Activated naive CD8-positive, alpha-beta T cell treated with anti-CD3 and anti-CD28 coated beads, Interleukin-2, amount 50 U/mL, for 24 hours (primary cell): ENCODE results near the gene DENND6A.
A peak's percentile ranks its signal among the peaks of the same experiment; 100 is the strongest.
"Not testable (repeated sequence)": the region's sequence is repeated elsewhere in the genome, so short reads cannot be mapped to it uniquely, and the experiment has no call there.

Experiments used
- ATAC-seq: fragments of 150-1000 bp; cut with Tn5 transposase; one replicate; pipeline ENCODE4 v1.10.0; 2021
- DNase-seq: peaks from one replicate; pipeline ENCODE4 v3.0.0; 2021
- H3K27ac Mint-ChIP-seq: one replicate; pipeline ENCODE4 v1.8.0; 2021; ENCODE audit warnings: mild to moderate bottlenecking, mixed read lengths
- H3K27me3 Mint-ChIP-seq: one replicate; pipeline ENCODE4 v1.8.0; 2021; ENCODE audit warnings: mixed read lengths
- H3K36me3 Mint-ChIP-seq: one replicate; pipeline ENCODE4 v1.8.0; 2021; ENCODE audit warnings: low read depth, mixed read lengths
- H3K4me1 Mint-ChIP-seq: one replicate; pipeline ENCODE4 v1.8.0; 2021; ENCODE audit warnings: mixed read lengths
- H3K4me3 Mint-ChIP-seq: one replicate; pipeline ENCODE4 v1.8.0; 2021; ENCODE audit warnings: mild to moderate bottlenecking, moderate library complexity, mixed read lengths
- H3K9me3 Mint-ChIP-seq: one replicate; pipeline ENCODE4 v1.8.0; 2021; ENCODE audit warnings: mixed read lengths

Gene DENND6A

GRCh38 chr3:57709559-57709958 is 16.7 kb upstream of the DENND6A start:
- Mint-ChIP-seq H3K4me1 (no peaks in the 10 kb centered on the region), H3K9me3 (no peaks in the 10 kb centered on the region), H3K27ac (no peak overlapping the region), H3K27me3 (peaks cover 2% of the 10 kb centered on the region), H3K4me3 (no peak overlapping the region), H3K36me3 (peaks cover 1% of the 10 kb centered on the region)
- DNase-seq, result no peak
- no peak for ATAC-seq

- Mint-ChIP-seq H3K4me3 (no peak overlapping the region), H3K27ac (no peak overlapping the region), H3K4me1 (no peaks in the 10 kb centered on the region), H3K9me3 (no peaks in the 10 kb centered on the region), H3K36me3 (peaks cover 1% of the 10 kb centered on the region), H3K27me3 (peaks cover 2% of the 10 kb centered on the region)
- DNase-seq, result no peak
- no peak for ATAC-seq
Measured at GRCh38 chr3:57709031-57709430, 16.2 kb upstream of the DENND6A start.

- H3K4me3 Mint-ChIP-seq, result no peak overlapping the region
- H3K27ac Mint-ChIP-seq, result no peak overlapping the region
- peak; percentile 65 for ATAC-seq
- no peak for DNase-seq
- H3K4me1 Mint-ChIP-seq, result no peaks in the 10 kb centered on the region
- H3K27me3 Mint-ChIP-seq, result peaks cover 2% of the 10 kb centered on the region
- peaks cover 1% of the 10 kb centered on the region for H3K36me3 Mint-ChIP-seq
- H3K9me3 Mint-ChIP-seq, result no peaks in the 10 kb centered on the region
Measured at GRCh38 chr3:57706462-57706861, 13.6 kb upstream of the DENND6A start.

- not testable (repeated sequence) for H3K9me3 Mint-ChIP-seq, H3K4me1 Mint-ChIP-seq, H3K27ac Mint-ChIP-seq, ATAC-seq, H3K27me3 Mint-ChIP-seq, H3K4me3 Mint-ChIP-seq, DNase-seq, H3K36me3 Mint-ChIP-seq
Measured at GRCh38 chr3:57705351-57705750, 12.5 kb upstream of the DENND6A start.

GRCh38 chr3:57701781-57702180 is 8.9 kb upstream of the DENND6A start:
- no peaks in the 10 kb centered on the region for H3K4me1 Mint-ChIP-seq
- ATAC-seq, result no peak
- H3K27me3 Mint-ChIP-seq, result no peaks in the 10 kb centered on the region
- DNase-seq, result no peak
- H3K36me3 Mint-ChIP-seq, result no peaks in the 10 kb centered on the region
- H3K27ac Mint-ChIP-seq, result no peak overlapping the region
- no peaks in the 10 kb centered on the region for H3K9me3 Mint-ChIP-seq
- no peak overlapping the region for H3K4me3 Mint-ChIP-seq

GRCh38 chr3:57700737-57701136 is 7.9 kb upstream of the DENND6A start:
- Mint-ChIP-seq H3K27ac (no peak overlapping the region), H3K4me1 (no peaks in the 10 kb centered on the region), H3K36me3 (no peaks in the 10 kb centered on the region), H3K27me3 (no peaks in the 10 kb centered on the region), H3K4me3 (no peak overlapping the region), H3K9me3 (no peaks in the 10 kb centered on the region)
- no peak for DNase-seq
- no peak for ATAC-seq

GRCh38 chr3:57699591-57699990 is 6.7 kb upstream of the DENND6A start:
- no peak for DNase-seq
- Mint-ChIP-seq H3K4me3 (no peak overlapping the region), H3K27ac (no peak overlapping the region), H3K4me1 (no peaks in the 10 kb centered on the region), H3K9me3 (no peaks in the 10 kb centered on the region), H3K36me3 (no peaks in the 10 kb centered on the region), H3K27me3 (no peaks in the 10 kb centered on the region)
- no peak for ATAC-seq

GRCh38 chr3:57696801-57697321 is 4.0 kb upstream of the DENND6A start:
- Mint-ChIP-seq H3K9me3 (no peaks in the 10 kb centered on the region), H3K36me3 (no peaks in the 10 kb centered on the region), H3K4me3 (no peak overlapping the region), H3K27ac (no peak overlapping the region), H3K4me1 (peaks cover 6% of the 10 kb centered on the region), H3K27me3 (no peaks in the 10 kb centered on the region)
- ATAC-seq, result no peak
- no peak for DNase-seq

- H3K4me3 Mint-ChIP-seq, result peak overlapping the region; percentile 50
- H3K9me3 Mint-ChIP-seq, result no peaks in the 10 kb centered on the region
Measured at GRCh38 chr3:57694146-57694545, 1.3 kb upstream of the DENND6A start.

GRCh38 chr3:57692133-57692395 is 813 bp downstream of the DENND6A start:
- ATAC-seq, H3K36me3 Mint-ChIP-seq, H3K27me3 Mint-ChIP-seq, DNase-seq, H3K9me3 Mint-ChIP-seq: not testable (repeated sequence)
- peaks cover 45% of the 10 kb centered on the region for H3K4me1 Mint-ChIP-seq
- H3K27ac Mint-ChIP-seq, result peak overlapping the region; percentile 86
- peak overlapping the region; percentile 94 for H3K4me3 Mint-ChIP-seq

More at GRCh38 chr3:57694146-57694545, 1.3 kb upstream of the DENND6A start:
- Mint-ChIP-seq H3K27ac (no peak overlapping the region), H3K36me3 (no peaks in the 10 kb centered on the region), H3K27me3 (no peaks in the 10 kb centered on the region), H3K4me1 (peaks cover 31% of the 10 kb centered on the region)
- ATAC-seq (no peak), DNase-seq (no peak)

GRCh38 chr3:57691411-57692132 is 1.3 kb downstream of the DENND6A start:
- peak; percentile 16 for ATAC-seq
- peak; percentile 26 for DNase-seq
- H3K27ac Mint-ChIP-seq, result peak overlapping the region; percentile 86
- H3K27me3 Mint-ChIP-seq, result no peaks in the 10 kb centered on the region
- H3K4me3 Mint-ChIP-seq, result peak overlapping the region; percentile 94
- peaks cover 50% of the 10 kb centered on the region for H3K4me1 Mint-ChIP-seq
- H3K36me3 Mint-ChIP-seq, result no peaks in the 10 kb centered on the region
- H3K9me3 Mint-ChIP-seq, result no peaks in the 10 kb centered on the region

GRCh38 chr3:57689367-57690053 is 3.4 kb downstream of the DENND6A start:
- no peak overlapping the region for H3K27ac Mint-ChIP-seq
- H3K36me3 Mint-ChIP-seq, result no peaks in the 10 kb centered on the region
- DNase-seq (no peak), ATAC-seq (no peak)
- H3K4me3 Mint-ChIP-seq, result no peak overlapping the region
- peaks cover 53% of the 10 kb centered on the region for H3K4me1 Mint-ChIP-seq
- H3K27me3 Mint-ChIP-seq, result no peaks in the 10 kb centered on the region
- no peaks in the 10 kb centered on the region for H3K9me3 Mint-ChIP-seq

- no peaks in the 10 kb centered on the region for H3K27me3 Mint-ChIP-seq
- no peak for ATAC-seq
- peak overlapping the region; percentile 26 for H3K27ac Mint-ChIP-seq
- H3K36me3 Mint-ChIP-seq, result no peaks in the 10 kb centered on the region
- H3K9me3 Mint-ChIP-seq, result no peaks in the 10 kb centered on the region
- peaks cover 54% of the 10 kb centered on the region for H3K4me1 Mint-ChIP-seq
- H3K4me3 Mint-ChIP-seq, result no peak overlapping the region
- DNase-seq, result no peak
Measured at GRCh38 chr3:57688291-57688690, 4.6 kb downstream of the DENND6A start.

- peaks cover 61% of the 10 kb centered on the region for H3K4me1 Mint-ChIP-seq
- peaks cover 23% of the 10 kb centered on the region for H3K36me3 Mint-ChIP-seq
- no peaks in the 10 kb centered on the region for H3K9me3 Mint-ChIP-seq
Measured at GRCh38 chr3:57683286-57683685, 9.6 kb downstream of the DENND6A start.

GRCh38 chr3:57682284-57682683 is 10.6 kb downstream of the DENND6A start:
- H3K9me3 Mint-ChIP-seq, result no peaks in the 10 kb centered on the region
- H3K27ac Mint-ChIP-seq, result no peak overlapping the region
- ATAC-seq (no peak), DNase-seq (no peak)
- H3K27me3 Mint-ChIP-seq, result no peaks in the 10 kb centered on the region
- H3K36me3 Mint-ChIP-seq, result peaks cover 29% of the 10 kb centered on the region
- H3K4me3 Mint-ChIP-seq, result no peak overlapping the region
- H3K4me1 Mint-ChIP-seq, result peaks cover 57% of the 10 kb centered on the region

More at GRCh38 chr3:57683286-57683685, 9.6 kb downstream of the DENND6A start:
- DNase-seq, result no peak
- Mint-ChIP-seq H3K27ac (no peak overlapping the region), H3K4me3 (no peak overlapping the region), H3K27me3 (no peaks in the 10 kb centered on the region)
- ATAC-seq, result no peak
